Skeletal muscle tissue (tissue), 4 donors: ENCODE measurements around the gene FIBCD1. TPM values are rescaled to one million over a fixed set of nuclear protein-coding genes. Genes with fewer than 3 reads are reported as not detected.

Experiments used
- H3K27ac ChIP-seq: one replicate; pipeline ENCODE4 v1.7.0; 2013; ENCODE audit warnings: mild to moderate bottlenecking, low read depth, low read length, inconsistent platforms
- H3K27me3 ChIP-seq, 3 donors: one replicate each; pipeline ENCODE4 v1.7.0; 2013; ENCODE audit warnings: low read length in 3 of 3; ENCODE audit not compliant: control insufficient read depth in 3 of 3, insufficient read depth in 3 of 3
- H3K36me3 ChIP-seq, 3 donors: one replicate each; pipeline ENCODE4 v1.7.0; 2013; ENCODE audit warnings: low read length in 3 of 3; ENCODE audit not compliant: control insufficient read depth in 3 of 3, insufficient read depth in 3 of 3
- H3K4me1 ChIP-seq, 3 donors: one replicate each; pipeline ENCODE4 v1.7.0; 2013; ENCODE audit warnings: low read length in 3 of 3, mild to moderate bottlenecking in 3 of 3; ENCODE audit not compliant: control insufficient read depth in 3 of 3, insufficient read depth in 3 of 3
- H3K4me3 ChIP-seq, 3 donors: one replicate each; pipeline ENCODE4 v1.7.0; 2013; ENCODE audit warnings: low read length in 3 of 3
- H3K9ac ChIP-seq, 3 donors: one replicate each; pipeline ENCODE4 v1.7.0; 2013; ENCODE audit warnings: low read length in 3 of 3, mild to moderate bottlenecking in 3 of 3, moderate library complexity in 2 of 3, low read depth in 1 of 3
- H3K9me3 ChIP-seq, 3 donors: one replicate each; pipeline ENCODE4 v1.7.0; 2013; ENCODE audit warnings: low read length in 3 of 3; ENCODE audit not compliant: control insufficient read depth in 3 of 3
- total RNA-seq: library from RNA; depleted of rRNA; stranded (reverse); fragments of >200 nt; gene quantifications from one replicate; pipeline ENCODE4 v1.2.3, GENCODE V29; 2014
- donor health status: Osteomylitis.

FIBCD1 gene
- total RNA-seq, 1 donor from 2014 or later, result not detected

- Histone ChIP-seq H3K27me3 (peaks cover 12 to 39% (median 34%) of the 10 kb centered on the region in 3 donors), H3K27ac (no peak overlapping the region), H3K4me1 (peaks cover 0 to 6% (median 0%) of the 10 kb centered on the region in 3 donors)
Observed at GRCh38 chr9:130895481-130896232, 43.4 kb downstream of the FIBCD1 start.

GRCh38 chr9:130895038-130895437, 44.0 kb downstream of the FIBCD1 start:
- H3K9me3 ChIP-seq, result no peaks in the 10 kb centered on the region
- H3K9ac ChIP-seq, result peak overlapping the region in 1 of 3 donors; percentile 40
- H3K36me3 ChIP-seq, result peaks cover 11 to 23% (median 16%) of the 10 kb centered on the region in 3 donors
- H3K27ac ChIP-seq, result no peak overlapping the region
- H3K4me3 ChIP-seq, result no peak overlapping the region
- peaks cover 0 to 6% (median 0%) of the 10 kb centered on the region in 3 donors for H3K4me1 ChIP-seq
- peaks cover 9 to 33% (median 29%) of the 10 kb centered on the region in 3 donors for H3K27me3 ChIP-seq

More at GRCh38 chr9:130895481-130896232, 43.4 kb downstream of the FIBCD1 start:
- Histone ChIP-seq H3K36me3 (peaks cover 6 to 18% (median 13%) of the 10 kb centered on the region in 3 donors), H3K9me3 (no peaks in the 10 kb centered on the region), H3K9ac (peak overlapping the region in 1 of 3 donors; percentile 40), H3K4me3 (no peak overlapping the region)

GRCh38 chr9:130894546-130894945, 44.5 kb downstream of the FIBCD1 start:
- no peak overlapping the region for H3K4me3 ChIP-seq
- no peaks in the 10 kb centered on the region for H3K9me3 ChIP-seq
- no peak overlapping the region for H3K27ac ChIP-seq
- peaks cover 9 to 28% (median 24%) of the 10 kb centered on the region in 3 donors for H3K27me3 ChIP-seq
- peaks cover 0 to 6% (median 0%) of the 10 kb centered on the region in 3 donors for H3K4me1 ChIP-seq
- no peak overlapping the region for H3K9ac ChIP-seq
- peaks cover 13 to 25% (median 19%) of the 10 kb centered on the region in 3 donors for H3K36me3 ChIP-seq

- H3K4me3 ChIP-seq, result no peak overlapping the region
- H3K36me3 ChIP-seq, result peaks cover 16 to 30% (median 21%) of the 10 kb centered on the region in 3 donors
- H3K27ac ChIP-seq, result no peak overlapping the region
- H3K9ac ChIP-seq, result peak overlapping the region in 1 of 3 donors; percentile 16
- H3K4me1 ChIP-seq, result peaks cover 0 to 6% (median 0%) of the 10 kb centered on the region in 3 donors
- H3K9me3 ChIP-seq, result no peaks in the 10 kb centered on the region
- H3K27me3 ChIP-seq, result peaks cover 9 to 26% (median 22%) of the 10 kb centered on the region in 3 donors
Observed at GRCh38 chr9:130893341-130894101, 45.5 kb downstream of the FIBCD1 start.

GRCh38 chr9:130892477-130893304, 46.4 kb downstream of the FIBCD1 start:
- peaks cover 0 to 6% (median 0%) of the 10 kb centered on the region in 3 donors for H3K4me1 ChIP-seq
- H3K4me3 ChIP-seq, result no peak overlapping the region
- peaks cover 3 to 17% (median 16%) of the 10 kb centered on the region in 3 donors for H3K27me3 ChIP-seq
- H3K9me3 ChIP-seq, result no peaks in the 10 kb centered on the region
- peaks cover 25 to 37% (median 29%) of the 10 kb centered on the region in 3 donors for H3K36me3 ChIP-seq
- no peak overlapping the region for H3K27ac ChIP-seq
- H3K9ac ChIP-seq, result no peak overlapping the region

GRCh38 chr9:130891688-130892476, 47.2 kb downstream of the FIBCD1 start:
- Histone ChIP-seq H3K36me3 (peaks cover 31 to 44% (median 34%) of the 10 kb centered on the region in 3 donors), H3K27ac (no peak overlapping the region), H3K9me3 (no peaks in the 10 kb centered on the region), H3K27me3 (peaks cover 3 to 12% (median 11%) of the 10 kb centered on the region in 3 donors), H3K4me1 (peaks cover 0 to 6% (median 0%) of the 10 kb centered on the region in 3 donors), H3K9ac (no peak overlapping the region), H3K4me3 (no peak overlapping the region)

GRCh38 chr9:130890870-130891687, 48.0 kb downstream of the FIBCD1 start:
- Histone ChIP-seq H3K27me3 (peaks cover 0 to 8% (median 4%) of the 10 kb centered on the region in 3 donors), H3K9me3 (no peaks in the 10 kb centered on the region), H3K36me3 (peaks cover 39 to 51% (median 42%) of the 10 kb centered on the region in 3 donors), H3K9ac (no peak overlapping the region), H3K4me1 (peaks cover 0 to 6% (median 0%) of the 10 kb centered on the region in 3 donors), H3K27ac (no peak overlapping the region), H3K4me3 (no peak overlapping the region)

GRCh38 chr9:130890124-130890523, 48.9 kb downstream of the FIBCD1 start:
- no peak overlapping the region for H3K4me3 ChIP-seq
- H3K9me3 ChIP-seq, result no peaks in the 10 kb centered on the region
- H3K4me1 ChIP-seq, result peaks cover 0 to 2% (median 0%) of the 10 kb centered on the region in 3 donors
- H3K27me3 ChIP-seq, result no peaks in the 10 kb centered on the region
- H3K27ac ChIP-seq, result no peak overlapping the region
- H3K9ac ChIP-seq, result no peak overlapping the region
- peaks cover 48 to 60% (median 51%) of the 10 kb centered on the region in 3 donors for H3K36me3 ChIP-seq
